ENCODE data around the gene CXCL10.

The CXCL10 gene

GRCh38 chr4:75992462-75992861 lies 30.8 kb downstream of the CXCL10 start:
- DNase-seq (ENCODE audit: low spot score) = no peak

GRCh38 chr4:75989846-75990528 lies 33.3 kb downstream of the CXCL10 start:
- no peak for DNase-seq (ENCODE audit: low spot score)

- no peak for DNase-seq (ENCODE audit: low spot score)
Measured at GRCh38 chr4:75985116-75985515, 38.2 kb downstream of the CXCL10 start.

- DNase-seq (ENCODE audit: low spot score) = no peak
Measured at GRCh38 chr4:75980576-75980975, 42.7 kb downstream of the CXCL10 start.

GRCh38 chr4:75976177-75976576 lies 47.1 kb downstream of the CXCL10 start:
- no peak for DNase-seq (ENCODE audit: low spot score)

GRCh38 chr4:75973766-75974165 lies 49.5 kb downstream of the CXCL10 start:
- no peak for DNase-seq (ENCODE audit: low spot score)
